Skeletal muscle satellite cell (primary cell): Measurements from ENCODE around the gene CINP.
A peak's percentile ranks its signal among the peaks of the same experiment; 100 is the strongest.

ENCODE experiments used
- H3K27me3 ChIP-seq: 2 replicates; pipeline ENCODE4 v1.7.0; 2013; ENCODE audit warnings: low read length; ENCODE audit not compliant: control insufficient read depth, insufficient read depth
- H3K36me3 ChIP-seq: 2 replicates; pipeline ENCODE4 v1.7.0; 2013; ENCODE audit warnings: mild to moderate bottlenecking, control low read depth, low read length; ENCODE audit not compliant: insufficient read depth
- H3K4me1 ChIP-seq: 2 replicates; pipeline ENCODE4 v1.7.0; 2013; ENCODE audit warnings: low read length; ENCODE audit not compliant: control insufficient read depth, insufficient read depth
- H3K4me2 ChIP-seq: 2 replicates; pipeline ENCODE4 v1.7.0; 2013; ENCODE audit warnings: mild to moderate bottlenecking, low read length
- H3K4me3 ChIP-seq: 2 replicates; pipeline ENCODE4 v1.7.0; 2013; ENCODE audit warnings: low read length
- H3K9ac ChIP-seq: 2 replicates; pipeline ENCODE4 v1.7.0; 2013; ENCODE audit warnings: mild to moderate bottlenecking, low read depth, low read length, moderate library complexity
- H3K9me3 ChIP-seq: replicated peaks from 2 replicates; pipeline ENCODE4 v1.7.0; 2013; ENCODE audit warnings: mild to moderate bottlenecking, control low read depth, low read length

CINP gene

GRCh38 chr14:102377696-102378095 is 15.0 kb upstream of the CINP start:
- Histone ChIP-seq H3K9me3 (no peaks in the 10 kb centered on the region), H3K4me1 (no peaks in the 10 kb centered on the region), H3K9ac (no peak overlapping the region), H3K27me3 (no peaks in the 10 kb centered on the region), H3K36me3 (peaks cover 20% of the 10 kb centered on the region), H3K4me3 (no peak overlapping the region), H3K4me2 (no peak overlapping the region)

DNA sequence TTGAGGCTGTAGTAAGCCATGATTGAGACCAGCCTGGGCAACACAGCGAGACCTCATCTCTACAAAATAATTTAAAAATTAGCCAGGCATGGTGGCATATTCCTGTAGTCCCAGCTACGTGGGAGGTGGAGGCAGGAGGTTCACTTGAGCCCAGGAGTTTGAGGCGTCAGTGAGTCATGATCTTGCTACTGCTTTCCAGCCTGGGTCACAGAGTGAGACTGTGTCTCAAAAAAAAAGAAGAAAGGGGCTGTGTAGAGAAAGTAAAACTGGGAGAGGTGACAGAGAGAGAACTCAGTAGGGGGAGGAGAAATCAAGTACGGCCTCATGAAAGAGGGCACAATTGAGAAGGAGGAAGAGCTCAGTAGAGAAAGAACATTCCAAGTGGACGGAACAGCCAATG is 12.4 kb upstream of the CINP start:
- no peak overlapping the region for H3K9ac ChIP-seq
- H3K9me3 ChIP-seq = no peaks in the 10 kb centered on the region
- H3K4me1 ChIP-seq = no peaks in the 10 kb centered on the region
- no peak overlapping the region for H3K4me3 ChIP-seq
- no peaks in the 10 kb centered on the region for H3K27me3 ChIP-seq
- H3K4me2 ChIP-seq = no peak overlapping the region
- H3K36me3 ChIP-seq = peaks cover 18% of the 10 kb centered on the region

DNA sequence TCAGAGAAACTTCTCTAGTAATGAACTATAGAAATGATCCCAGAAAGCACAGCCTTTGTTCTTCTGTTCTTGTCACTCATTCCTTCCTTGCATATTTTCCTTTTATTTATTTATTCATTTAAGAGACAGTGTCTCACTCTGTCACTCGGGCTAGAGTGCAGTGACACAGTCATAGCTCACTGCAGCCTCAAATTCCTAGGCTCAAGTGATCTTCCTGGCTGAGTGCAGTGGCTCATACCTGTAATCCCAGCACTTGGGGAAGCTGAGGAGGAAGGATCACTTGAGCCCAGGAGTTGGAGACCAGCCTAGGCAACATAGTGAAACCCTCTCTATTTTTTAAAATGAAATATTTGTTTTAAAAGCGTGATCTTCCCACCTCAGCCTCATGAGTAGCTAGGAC is 11.6 kb upstream of the CINP start:
- no peaks in the 10 kb centered on the region for H3K27me3 ChIP-seq
- H3K9ac ChIP-seq = no peak overlapping the region
- H3K4me2 ChIP-seq = no peak overlapping the region
- no peak overlapping the region for H3K4me3 ChIP-seq
- H3K9me3 ChIP-seq = no peaks in the 10 kb centered on the region
- no peaks in the 10 kb centered on the region for H3K4me1 ChIP-seq
- peaks cover 18% of the 10 kb centered on the region for H3K36me3 ChIP-seq

DNA sequence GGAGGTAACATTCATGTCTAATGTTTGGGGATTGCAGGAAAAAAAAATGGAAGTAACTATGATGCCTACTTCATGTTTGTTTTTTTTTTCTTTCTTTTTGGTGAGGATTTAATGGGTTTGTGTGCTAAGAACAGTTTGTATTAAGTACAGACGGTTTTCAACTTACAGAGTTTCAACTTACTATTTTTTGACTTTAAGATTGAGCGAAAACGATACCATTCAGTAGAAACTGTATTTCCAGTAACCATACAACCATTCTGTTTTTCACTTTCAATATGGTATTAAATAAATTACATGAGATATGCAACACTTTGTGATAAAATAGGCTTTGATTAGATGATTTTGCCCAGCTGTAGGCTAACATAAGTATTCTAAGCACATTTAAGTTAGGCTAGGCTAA is 10.4 kb upstream of the CINP start:
- no peaks in the 10 kb centered on the region for H3K27me3 ChIP-seq
- no peak overlapping the region for H3K9ac ChIP-seq
- no peaks in the 10 kb centered on the region for H3K9me3 ChIP-seq
- no peaks in the 10 kb centered on the region for H3K4me1 ChIP-seq
- peaks cover 13% of the 10 kb centered on the region for H3K36me3 ChIP-seq
- H3K4me2 ChIP-seq = no peak overlapping the region
- no peak overlapping the region for H3K4me3 ChIP-seq

DNA sequence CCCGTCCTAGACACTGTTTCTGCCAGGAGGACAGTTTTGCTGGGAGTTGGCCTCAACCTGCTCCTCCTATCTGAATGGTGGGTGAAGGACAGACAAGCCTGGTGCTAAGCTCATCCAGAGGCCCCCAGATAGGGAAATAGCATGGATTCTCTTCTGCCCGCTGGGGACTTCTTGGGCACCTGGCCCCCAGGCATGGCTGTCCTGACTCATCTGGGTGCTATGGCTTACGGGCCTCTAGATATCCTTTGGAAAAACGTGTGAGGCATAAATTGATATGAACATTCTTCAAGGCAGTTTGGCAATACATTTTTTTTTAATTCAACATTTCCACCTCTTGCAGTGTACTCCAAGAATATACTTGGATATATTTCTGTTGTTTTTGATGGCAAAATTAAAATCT is 8.7 kb upstream of the CINP start:
- no peak overlapping the region for H3K4me3 ChIP-seq
- no peaks in the 10 kb centered on the region for H3K9me3 ChIP-seq

GRCh38 chr14:102370305-102370809 is 7.7 kb upstream of the CINP start:
- peaks cover 2% of the 10 kb centered on the region for H3K36me3 ChIP-seq
- no peaks in the 10 kb centered on the region for H3K9me3 ChIP-seq
- H3K4me1 ChIP-seq = no peaks in the 10 kb centered on the region
- no peak overlapping the region for H3K4me3 ChIP-seq
- H3K27me3 ChIP-seq = no peaks in the 10 kb centered on the region
- no peak overlapping the region for H3K4me2 ChIP-seq
- H3K9ac ChIP-seq = no peak overlapping the region

More for the DNA sequence above, 8.7 kb upstream of the CINP start:
- H3K36me3 ChIP-seq = peaks cover 2% of the 10 kb centered on the region
- H3K9ac ChIP-seq = no peak overlapping the region
- no peak overlapping the region for H3K4me2 ChIP-seq
- no peaks in the 10 kb centered on the region for H3K27me3 ChIP-seq
- H3K4me1 ChIP-seq = no peaks in the 10 kb centered on the region

DNA sequence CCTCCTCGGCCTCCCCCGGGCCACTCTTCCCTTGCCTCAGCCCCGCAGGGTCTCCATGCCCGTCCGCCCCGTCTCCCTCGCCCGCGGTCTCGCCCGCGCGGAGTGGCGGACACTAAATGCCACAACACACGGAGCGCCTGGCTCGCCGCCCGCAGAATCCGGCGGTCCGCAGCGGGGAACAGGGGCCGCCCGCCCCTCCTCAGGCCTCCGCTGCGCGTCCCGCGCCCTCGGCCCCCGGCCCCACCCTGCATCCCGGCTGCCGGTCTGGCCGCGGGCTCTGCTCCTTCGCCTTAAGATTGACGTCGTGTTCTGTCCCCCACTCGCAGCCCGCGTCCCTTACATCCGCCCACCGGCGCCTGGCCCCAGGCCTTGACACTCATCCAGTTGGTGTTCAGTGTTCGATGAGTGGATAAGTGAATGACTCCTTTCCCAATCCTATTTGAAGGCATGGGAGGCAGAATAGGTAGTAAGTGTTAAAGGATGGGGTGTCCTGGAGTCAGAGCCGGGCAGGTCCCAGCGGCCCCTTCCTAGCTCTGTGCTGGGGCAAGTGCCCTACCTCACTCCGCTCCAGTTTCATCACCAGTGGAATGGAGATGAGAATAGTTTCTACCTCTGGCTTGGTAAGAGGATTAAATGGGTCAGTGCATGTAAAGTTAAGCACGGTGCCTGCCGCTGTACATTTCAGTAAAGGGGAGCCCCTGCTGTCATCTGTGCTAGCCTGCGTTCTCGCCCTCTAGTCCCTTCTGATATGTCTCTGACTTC is 673 bp upstream of the CINP start:
- Histone ChIP-seq H3K4me3 (peak overlapping the region; percentile 83), H3K9ac (peak overlapping the region; percentile 95), H3K4me2 (peak overlapping the region; percentile 98), H3K36me3 (no peaks in the 10 kb centered on the region), H3K9me3 (no peaks in the 10 kb centered on the region), H3K4me1 (peaks cover 16% of the 10 kb centered on the region), H3K27me3 (no peaks in the 10 kb centered on the region)

- Histone ChIP-seq H3K36me3 (peaks cover 9% of the 10 kb centered on the region), H3K9me3 (no peaks in the 10 kb centered on the region), H3K9ac (peak overlapping the region; percentile 95), H3K27me3 (no peaks in the 10 kb centered on the region), H3K4me1 (peaks cover 16% of the 10 kb centered on the region), H3K4me3 (peak overlapping the region; percentile 83), H3K4me2 (peak overlapping the region; percentile 90)
Measured at GRCh38 chr14:102362084-102362483, 606 bp downstream of the CINP start.

DNA sequence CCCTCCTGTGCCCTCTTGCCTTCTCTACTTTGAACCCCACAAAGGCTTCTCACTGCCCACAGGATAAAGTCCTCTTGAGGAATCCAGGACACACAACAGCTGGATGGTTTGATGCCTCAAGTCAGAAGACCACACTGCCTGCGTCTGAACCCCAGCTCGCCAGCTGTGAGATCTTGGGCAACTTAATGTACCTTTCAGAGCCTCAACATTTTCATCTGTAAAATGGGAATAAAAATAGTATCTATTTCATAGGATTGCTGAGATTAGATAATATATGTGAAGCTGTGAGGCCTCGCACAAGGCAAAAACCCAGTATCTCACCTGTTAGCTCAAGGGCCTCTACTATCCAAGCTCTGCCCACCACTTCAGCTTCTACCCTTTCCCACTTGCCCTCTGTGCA is 2.3 kb downstream of the CINP start:
- Histone ChIP-seq H3K36me3 (peaks cover 24% of the 10 kb centered on the region), H3K9ac (no peak overlapping the region), H3K27me3 (no peaks in the 10 kb centered on the region), H3K4me3 (no peak overlapping the region), H3K4me2 (no peak overlapping the region), H3K9me3 (no peaks in the 10 kb centered on the region), H3K4me1 (peaks cover 16% of the 10 kb centered on the region)

GRCh38 chr14:102359341-102359740 is 3.3 kb downstream of the CINP start:
- no peak overlapping the region for H3K4me3 ChIP-seq
- no peak overlapping the region for H3K9ac ChIP-seq
- no peaks in the 10 kb centered on the region for H3K27me3 ChIP-seq
- H3K9me3 ChIP-seq = no peaks in the 10 kb centered on the region
- peaks cover 26% of the 10 kb centered on the region for H3K36me3 ChIP-seq
- no peak overlapping the region for H3K4me2 ChIP-seq
- peaks cover 15% of the 10 kb centered on the region for H3K4me1 ChIP-seq

DNA sequence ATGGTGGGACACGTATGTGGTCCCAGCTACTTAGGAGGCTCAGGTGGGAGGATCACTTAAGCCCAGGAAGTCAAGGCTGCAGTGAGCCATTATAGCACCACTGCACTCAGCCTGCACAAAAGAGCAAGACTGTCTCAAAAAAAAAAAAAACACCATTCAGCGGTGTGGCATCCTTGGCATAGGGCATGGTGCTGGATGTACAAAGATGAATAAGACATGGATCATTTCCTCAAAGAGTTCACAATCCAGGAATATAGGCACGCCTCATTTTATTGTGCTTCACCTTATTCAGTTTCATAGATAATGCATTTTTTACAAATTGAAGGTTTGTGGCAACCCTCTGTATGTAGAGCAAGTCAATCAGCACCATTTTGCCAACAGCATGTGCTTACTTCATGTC is 6.4 kb downstream of the CINP start:
- no peak overlapping the region for H3K4me3 ChIP-seq
- H3K27me3 ChIP-seq = no peaks in the 10 kb centered on the region
- H3K9ac ChIP-seq = no peak overlapping the region
- no peaks in the 10 kb centered on the region for H3K9me3 ChIP-seq
- peaks cover 39% of the 10 kb centered on the region for H3K36me3 ChIP-seq
- H3K4me2 ChIP-seq = no peak overlapping the region
- H3K4me1 ChIP-seq = no peaks in the 10 kb centered on the region

GRCh38 chr14:102353126-102353619 is 9.5 kb downstream of the CINP start:
- H3K4me1 ChIP-seq = no peaks in the 10 kb centered on the region
- H3K9me3 ChIP-seq = no peaks in the 10 kb centered on the region
- H3K4me2 ChIP-seq = no peak overlapping the region
- H3K4me3 ChIP-seq = no peak overlapping the region
- peaks cover 50% of the 10 kb centered on the region for H3K36me3 ChIP-seq
- H3K27me3 ChIP-seq = no peaks in the 10 kb centered on the region
- H3K9ac ChIP-seq = no peak overlapping the region
